ENCODE results near the gene ZSWIM4.
A peak's percentile ranks its signal among the peaks of the same experiment; 100 is the strongest.

ZSWIM4 gene

GRCh38 chr19:13813147-13813546 lies 17.9 kb downstream of the ZSWIM4 start:
- DNase-seq = no peak

- no peak for DNase-seq
Measured at GRCh38 chr19:13814550-13814949, 19.3 kb downstream of the ZSWIM4 start.

DNA sequence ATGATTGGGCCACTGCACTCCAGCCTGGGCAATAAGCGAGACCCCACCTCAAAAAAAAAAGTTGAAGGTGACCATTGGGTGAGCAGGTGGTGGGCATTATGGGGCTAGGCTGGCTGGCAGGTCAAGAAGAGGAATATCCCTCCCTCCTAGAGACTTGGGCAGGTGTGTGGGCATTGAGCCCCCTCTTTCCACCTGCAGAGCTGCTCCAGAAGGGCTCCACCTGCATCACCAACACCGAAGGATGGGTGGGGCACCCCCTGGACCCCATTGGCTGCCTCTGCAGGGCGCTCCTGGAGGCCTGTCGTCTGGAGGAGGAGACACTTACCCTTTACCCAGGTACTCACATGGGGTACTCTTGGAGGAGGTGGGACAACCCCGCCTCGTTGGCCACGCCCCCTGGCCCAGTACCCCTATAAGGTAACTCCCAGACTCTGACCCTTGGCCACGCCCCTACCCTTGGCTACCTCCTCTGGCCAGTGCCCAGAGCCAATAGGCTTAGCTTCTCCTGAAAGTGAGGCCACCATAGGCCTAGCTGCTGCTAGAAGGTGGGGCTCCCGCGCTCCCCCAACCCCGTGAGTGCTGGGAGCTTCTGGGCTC lies 21.9 kb downstream of the ZSWIM4 start:
- peak; percentile 42 for DNase-seq

- DNase-seq = peak; percentile 66
Measured at GRCh38 chr19:13817615-13818371, 22.6 kb downstream of the ZSWIM4 start.

DNA sequence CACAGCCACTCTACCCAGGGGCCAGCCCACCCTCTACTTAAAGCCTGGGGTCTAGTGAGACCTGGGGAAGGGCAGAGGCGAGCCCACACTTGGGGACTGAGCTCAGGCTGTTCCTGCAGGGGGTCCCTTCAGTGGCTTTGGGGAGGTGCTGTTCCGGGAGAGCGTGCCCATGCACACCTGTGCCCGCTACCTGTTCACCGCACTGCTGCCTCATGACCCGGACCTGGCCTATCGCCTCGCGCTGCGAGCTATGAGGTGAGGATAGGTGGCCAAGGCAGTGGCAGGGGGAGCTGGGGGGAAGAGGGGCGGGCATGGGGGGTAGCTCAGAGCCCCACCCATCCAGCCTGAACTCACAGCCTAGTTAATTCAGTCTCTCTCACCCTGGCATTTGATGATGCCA lies 24.0 kb downstream of the ZSWIM4 start:
- no peak for DNase-seq

DNA sequence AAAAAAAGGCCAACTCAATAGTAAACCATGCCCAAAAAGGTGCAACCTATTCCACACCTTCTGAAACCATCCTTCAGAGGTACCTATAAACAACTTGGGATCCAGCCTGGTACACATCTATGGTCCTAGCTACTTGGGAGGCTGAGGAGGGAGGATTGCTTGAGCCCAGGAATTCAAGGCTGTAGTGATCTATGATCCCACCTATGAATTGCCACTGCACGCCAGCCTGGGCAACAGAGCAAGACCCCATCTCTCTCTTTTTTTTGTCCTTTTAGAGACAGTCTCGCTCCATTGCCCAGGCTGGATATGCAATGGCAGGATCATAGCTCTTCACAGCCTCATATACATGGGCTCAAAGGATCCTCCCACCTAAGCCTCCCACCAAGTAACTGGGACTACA lies 26.0 kb downstream of the ZSWIM4 start:
- DNase-seq = no peak

- DNase-seq = no peak
Measured at GRCh38 chr19:13823256-13823655, 28.0 kb downstream of the ZSWIM4 start.

DNA sequence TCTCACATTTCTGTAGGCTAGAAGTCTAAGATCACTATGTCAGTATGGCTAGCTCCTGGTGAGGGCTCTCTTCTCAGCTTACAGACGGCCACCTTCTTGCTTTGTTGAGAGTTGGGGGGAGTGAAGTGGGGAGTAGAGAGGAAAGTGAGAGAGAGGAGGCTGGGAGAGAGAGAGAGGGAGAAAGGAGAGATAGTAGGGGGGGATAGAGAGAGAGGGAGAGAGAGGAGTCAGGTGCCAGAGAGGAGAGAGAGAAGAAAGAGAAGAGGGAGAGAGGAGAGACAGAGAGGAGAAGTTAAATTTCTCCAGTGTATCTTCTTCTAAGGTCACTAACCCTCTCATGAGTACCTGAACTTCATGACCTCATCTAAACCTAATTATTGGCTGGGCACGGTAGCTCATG lies 28.7 kb downstream of the ZSWIM4 start:
- no peak for DNase-seq

GRCh38 chr19:13824703-13825102 lies 29.5 kb downstream of the ZSWIM4 start:
- no peak for DNase-seq

DNA sequence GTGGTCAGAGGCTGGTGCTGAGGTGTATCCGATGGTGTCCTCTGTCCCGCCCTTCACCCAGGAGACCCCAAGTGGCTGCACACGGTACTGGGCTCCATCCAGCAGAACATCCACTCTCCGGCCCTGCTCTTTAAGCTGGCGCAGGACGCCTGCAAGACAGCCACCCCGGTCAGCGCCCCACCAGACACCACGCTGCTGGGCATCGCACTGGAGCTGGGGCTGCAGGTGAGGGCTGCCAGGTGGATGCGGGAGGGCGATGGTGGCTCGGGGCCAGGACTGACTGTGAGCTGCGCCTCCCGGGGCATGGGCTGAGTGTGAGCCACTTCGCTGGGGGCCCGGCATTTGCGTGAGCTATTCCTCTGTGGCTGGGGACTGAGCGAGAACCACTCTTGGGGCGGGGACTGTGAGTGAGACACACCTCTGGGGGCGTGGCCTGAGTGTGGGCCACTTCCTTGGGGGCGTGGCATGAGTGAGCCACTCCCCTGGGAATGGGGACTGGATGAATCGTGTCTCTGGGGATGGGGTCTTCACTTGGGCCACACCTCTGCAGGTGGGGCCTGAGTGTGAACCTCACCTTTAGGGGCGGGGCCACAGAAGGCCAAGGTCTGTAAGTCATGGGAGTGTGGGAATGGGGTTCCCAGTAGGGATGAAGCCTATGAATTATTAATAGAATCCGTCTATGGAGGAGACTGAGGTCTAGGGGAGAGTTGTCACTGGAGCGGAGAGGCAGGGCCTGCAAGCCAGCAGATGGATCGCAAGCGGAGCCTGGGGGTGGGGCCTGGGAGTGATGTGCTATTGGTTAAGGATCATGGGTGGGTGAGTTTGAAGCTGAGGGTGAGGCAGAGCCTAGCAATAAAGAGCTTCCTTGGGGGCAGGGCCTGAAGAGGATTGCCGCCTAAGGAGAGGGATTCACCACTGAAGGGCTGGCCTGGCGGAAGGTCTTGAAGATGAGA lies 30.5 kb downstream of the ZSWIM4 start:
- peak; percentile 40 for DNase-seq

DNA sequence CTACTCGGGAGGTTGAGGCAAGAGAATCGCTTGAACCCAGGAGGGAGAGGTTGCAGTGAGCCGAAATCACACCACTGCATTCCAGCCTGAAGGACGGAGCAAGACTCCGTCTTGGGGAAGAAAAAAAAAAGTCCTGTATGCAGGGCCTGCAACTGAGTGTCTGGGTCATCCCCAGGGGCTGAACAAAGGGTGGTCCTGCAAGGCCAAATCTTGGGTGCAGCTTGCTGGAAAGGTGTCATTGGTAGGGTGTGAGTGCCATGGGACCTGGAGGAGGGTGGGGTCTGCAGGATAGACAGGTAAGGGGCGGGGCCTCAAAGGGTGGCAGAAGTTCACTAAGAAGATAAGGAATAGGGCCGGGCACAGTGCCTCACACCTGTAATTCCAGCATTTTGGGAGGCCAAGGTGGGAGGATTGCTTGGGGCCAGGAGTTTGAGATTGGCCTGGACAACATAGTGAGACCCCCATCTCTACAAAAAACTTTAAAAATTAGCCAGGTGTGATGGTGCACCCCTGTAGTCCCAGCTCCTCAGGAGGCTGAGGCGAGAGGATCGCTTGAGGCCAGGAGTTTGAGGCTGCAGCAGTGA lies 31.5 kb downstream of the ZSWIM4 start:
- no peak for DNase-seq

- DNase-seq = peak; percentile 32
Measured at GRCh38 chr19:13827656-13828055, 32.4 kb downstream of the ZSWIM4 start.

- peak; percentile 78 for DNase-seq
Measured at GRCh38 chr19:13830114-13830740, 35.0 kb downstream of the ZSWIM4 start.

DNA sequence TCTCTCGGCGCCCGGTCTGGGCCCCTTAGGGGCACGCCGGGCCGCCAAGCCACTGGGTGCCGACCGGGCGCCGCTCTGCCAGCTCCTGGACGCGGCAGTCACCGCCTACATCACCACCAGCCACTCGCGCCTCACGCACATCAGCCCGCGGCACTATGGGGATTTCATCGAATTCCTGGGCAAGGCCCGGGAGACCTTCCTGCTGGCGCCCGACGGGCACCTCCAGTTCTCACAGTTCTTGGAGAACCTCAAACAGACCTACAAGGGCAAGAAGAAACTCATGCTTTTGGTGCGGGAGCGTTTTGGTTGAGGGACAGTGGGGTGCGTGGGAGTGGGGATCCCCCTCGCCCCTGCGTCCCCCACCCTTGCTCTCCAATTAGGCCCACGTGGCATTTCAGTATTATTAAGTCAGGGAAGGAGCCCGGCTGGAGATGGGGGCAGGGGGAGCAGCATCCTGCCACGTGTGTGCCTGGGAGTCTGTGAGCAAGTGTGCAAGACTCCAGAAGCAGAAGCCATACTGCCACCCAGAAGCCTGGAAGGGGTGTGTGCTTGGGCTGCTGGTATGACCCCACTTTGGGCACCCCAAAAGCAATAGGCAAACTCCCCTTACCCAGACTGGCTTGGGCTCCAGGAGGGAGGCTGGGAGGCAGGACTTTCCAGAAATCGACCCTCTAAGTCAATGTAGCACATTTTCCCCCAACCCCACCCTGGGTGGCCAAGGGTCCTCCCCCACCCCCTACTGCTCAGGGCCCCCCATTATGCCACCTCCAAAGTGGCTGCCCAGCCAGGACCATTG lies 35.7 kb downstream of the ZSWIM4 start:
- DNase-seq = peak; percentile 81

DNA sequence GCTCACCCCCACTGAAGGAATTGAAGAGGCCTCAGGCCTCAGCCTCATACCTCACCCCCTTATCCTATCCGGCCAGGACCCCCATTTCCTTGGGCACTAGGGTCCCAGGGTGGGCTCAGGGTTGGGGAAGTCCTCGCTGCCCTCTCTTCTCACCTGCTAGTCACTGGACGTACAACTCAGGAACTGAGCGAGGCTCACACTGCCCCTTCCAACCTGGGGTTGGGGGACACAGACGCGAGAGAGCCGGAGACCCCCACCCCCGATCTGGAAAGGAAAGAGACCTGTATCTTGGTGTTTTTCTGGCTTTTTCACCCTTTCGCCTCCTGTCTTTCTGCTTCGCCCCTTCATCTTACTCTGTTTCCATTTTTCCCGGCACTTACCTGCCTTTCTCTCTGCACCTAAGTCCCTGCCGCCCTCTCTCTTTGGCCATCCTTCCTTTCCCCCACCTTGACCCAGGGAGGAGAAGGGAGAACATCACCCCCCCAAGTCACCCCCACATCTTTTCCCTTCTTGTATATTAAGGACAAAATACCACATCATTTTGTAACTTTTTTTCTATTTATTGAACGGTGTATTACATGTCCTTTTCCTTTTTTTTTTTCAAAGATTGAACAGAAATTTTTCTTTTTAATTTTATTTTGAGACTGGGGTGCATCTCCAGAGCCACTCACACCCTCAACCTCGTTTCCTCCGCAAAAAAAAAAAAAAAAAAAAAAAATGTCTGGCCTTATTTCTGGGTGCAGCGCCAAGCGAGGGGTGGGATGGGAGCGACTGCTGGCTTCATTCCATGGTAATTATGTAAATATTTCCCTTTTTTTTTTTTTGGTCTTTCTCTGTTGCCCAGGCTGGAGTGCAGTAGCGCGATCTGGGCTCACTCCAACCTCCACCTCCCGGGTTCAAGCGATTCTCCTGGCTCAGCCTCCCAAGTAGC lies 36.6 kb downstream of the ZSWIM4 start:
- DNase-seq = peak; percentile 75

GRCh38 chr19:13833330-13834243 lies 38.3 kb downstream of the ZSWIM4 start:
- peak; percentile 96 for DNase-seq

DNA sequence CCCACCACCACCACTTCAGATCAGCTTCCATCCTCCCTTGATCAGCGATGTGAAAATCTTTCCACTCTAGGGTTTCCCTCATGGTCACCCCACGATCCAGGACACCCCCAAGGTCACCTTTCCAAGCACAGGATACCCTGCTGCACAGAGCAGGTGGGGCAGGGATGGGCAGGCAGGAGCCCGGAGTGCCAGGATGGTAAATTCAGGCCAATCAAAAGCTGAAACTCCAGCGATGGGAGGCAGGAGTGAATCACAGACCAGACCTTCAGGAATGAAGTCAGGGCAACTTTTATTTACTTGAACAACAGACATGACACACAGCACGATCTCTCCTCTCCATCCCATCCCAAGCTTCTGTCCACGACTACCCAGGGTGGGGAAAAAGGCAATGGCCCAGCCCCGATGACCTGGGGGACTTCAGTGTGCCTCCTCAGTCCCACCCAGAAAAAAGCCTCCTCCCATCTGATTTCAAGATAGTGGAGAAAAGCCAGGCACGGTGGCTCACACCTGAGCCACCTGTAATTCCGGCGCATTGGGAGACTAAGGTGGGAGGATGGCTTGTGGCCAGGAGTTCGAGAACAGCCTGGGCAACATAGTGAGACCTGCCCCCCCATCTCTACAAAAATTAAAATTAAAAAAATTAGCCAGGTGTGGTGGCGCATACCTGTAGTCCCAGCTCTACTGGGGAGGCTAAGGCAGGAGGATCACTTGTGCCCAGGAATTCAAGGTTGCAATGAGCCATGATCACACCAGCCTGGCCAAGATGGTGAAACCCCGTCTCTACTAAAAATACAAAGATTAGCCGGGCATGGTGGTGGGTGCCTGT lies 39.2 kb downstream of the ZSWIM4 start:
- no peak for DNase-seq
